NOMO-1 treated with dmso at 0.1 percent for 144 hours (cell line): ENCODE results near the gene HSF4.

ENCODE experiments used
- DNase-seq: peaks from one replicate; lab custom pipeline; 2025; ENCODE audit not compliant: unreplicated experiment; lab: John Stamatoyannopoulos, UW

The HSF4 gene

GRCh38 chr16:67150047-67150832 lies 14.3 kb upstream of the HSF4 start:
- DNase-seq = no peak

GRCh38 chr16:67150833-67151396 lies 13.6 kb upstream of the HSF4 start, which contains the start of gene B3GNT9:
Gene B3GNT9 (minus strand): TSS chr16:67150998. CDS start chr16:67150485, 513 bp downstream.
- no peak for DNase-seq

GRCh38 chr16:67151431-67152097 lies 13.0 kb upstream of the HSF4 start:
- no peak for DNase-seq

- DNase-seq = no peak
Measured at GRCh38 chr16:67154578-67155294, 9.8 kb upstream of the HSF4 start.

GRCh38 chr16:67155295-67156142 lies 9.0 kb upstream of the HSF4 start:
- peak; percentile 52 for DNase-seq

DNA sequence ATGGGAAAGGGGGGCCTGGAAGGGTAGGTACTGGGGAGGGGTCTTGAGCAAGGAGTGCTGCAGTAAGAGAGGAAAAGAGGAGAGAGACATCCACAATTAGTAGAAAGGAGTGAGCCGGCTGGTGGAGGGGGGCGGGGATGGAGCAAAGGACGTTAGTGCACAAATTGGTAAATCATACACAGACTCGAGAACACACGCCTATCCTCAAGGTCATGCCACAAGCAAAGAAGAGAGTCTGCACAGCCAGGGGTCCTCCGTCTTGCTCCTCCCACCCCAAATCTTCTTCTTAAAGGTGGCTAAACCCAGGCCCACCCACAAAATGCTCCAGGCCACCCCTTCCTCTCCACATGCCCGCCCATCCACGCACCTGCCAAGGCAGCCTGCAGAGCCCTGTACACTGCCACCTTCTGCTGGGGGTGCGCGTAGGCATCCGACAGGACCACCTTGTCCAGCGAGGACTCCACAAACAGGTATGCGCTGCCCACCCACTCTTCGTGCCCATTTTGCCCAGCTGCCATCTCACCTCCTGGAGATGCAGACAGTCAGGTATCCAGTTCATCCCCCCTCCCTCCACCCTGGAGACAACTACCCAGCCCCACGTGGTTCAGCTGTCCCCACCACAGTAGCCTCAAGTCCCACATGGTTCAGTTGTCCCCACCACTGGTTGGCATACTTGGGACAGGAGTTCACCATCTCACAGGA lies 8.3 kb upstream of the HSF4 start:
- no peak for DNase-seq

DNA sequence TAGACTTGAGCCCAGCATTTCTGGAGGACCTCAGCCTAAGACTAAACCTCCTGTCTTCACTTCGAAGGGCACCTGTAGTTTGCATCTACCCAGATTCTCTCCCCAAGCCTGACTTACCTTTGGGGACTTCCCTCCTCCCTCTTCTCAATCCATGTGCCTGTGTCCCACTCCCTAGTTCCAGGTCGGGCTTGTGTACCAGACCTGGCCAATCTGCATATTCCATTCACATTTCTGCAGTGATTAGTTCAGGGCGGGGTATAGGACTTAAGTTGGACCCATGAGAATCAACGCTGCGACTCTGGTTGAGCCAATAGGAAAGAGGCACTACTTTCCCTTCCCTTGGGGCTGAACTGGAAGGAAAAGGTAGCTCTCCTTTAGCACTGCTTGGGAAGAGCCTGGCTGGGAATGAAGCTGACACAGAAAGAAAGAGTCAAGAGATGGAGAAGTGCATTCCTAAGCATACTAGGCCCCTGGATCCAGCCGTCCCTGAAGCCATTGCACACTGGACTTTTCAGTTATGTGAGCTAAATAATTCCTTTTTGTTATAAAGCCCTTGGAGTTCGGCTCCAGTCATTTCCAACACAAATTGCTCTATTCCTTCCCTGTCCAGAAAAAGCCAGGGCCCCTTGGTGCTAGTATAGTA lies 7.3 kb upstream of the HSF4 start:
- DNase-seq = no peak

DNA sequence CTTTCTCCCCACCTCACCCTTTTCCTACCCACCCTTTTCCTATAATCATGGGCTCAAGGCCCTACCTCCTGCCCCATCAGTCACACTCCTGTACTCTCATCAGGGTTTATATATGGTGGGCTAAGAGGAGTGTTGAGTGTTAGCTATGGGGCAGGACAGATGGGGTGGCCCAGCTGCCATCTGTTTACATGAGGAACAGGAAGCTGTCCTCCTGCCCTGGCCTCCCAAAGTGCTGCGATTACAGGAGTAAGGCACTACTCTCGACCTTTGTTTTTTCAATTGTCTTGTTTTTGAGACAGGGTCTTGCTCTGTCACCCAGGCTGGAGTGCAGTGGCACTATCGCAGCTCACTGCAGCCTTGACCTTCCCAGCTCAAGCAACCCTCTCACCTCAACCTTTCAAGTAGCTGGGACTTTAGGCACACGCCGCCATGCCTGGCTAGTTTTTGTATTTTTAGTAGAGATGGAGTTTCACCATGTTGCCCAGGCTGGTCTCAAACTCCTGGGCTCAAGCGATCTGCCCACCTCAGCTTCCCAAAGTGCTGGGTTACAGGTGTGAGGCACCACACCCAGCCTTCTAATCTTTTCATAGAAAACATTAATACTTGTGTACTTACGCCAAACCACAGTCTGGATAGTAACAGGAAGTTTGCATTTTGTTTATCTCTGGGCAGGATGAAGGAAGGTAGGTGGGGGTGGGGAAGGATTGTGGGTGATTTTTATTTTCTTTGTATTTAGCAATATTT lies 6.5 kb upstream of the HSF4 start:
- DNase-seq = no peak

DNA sequence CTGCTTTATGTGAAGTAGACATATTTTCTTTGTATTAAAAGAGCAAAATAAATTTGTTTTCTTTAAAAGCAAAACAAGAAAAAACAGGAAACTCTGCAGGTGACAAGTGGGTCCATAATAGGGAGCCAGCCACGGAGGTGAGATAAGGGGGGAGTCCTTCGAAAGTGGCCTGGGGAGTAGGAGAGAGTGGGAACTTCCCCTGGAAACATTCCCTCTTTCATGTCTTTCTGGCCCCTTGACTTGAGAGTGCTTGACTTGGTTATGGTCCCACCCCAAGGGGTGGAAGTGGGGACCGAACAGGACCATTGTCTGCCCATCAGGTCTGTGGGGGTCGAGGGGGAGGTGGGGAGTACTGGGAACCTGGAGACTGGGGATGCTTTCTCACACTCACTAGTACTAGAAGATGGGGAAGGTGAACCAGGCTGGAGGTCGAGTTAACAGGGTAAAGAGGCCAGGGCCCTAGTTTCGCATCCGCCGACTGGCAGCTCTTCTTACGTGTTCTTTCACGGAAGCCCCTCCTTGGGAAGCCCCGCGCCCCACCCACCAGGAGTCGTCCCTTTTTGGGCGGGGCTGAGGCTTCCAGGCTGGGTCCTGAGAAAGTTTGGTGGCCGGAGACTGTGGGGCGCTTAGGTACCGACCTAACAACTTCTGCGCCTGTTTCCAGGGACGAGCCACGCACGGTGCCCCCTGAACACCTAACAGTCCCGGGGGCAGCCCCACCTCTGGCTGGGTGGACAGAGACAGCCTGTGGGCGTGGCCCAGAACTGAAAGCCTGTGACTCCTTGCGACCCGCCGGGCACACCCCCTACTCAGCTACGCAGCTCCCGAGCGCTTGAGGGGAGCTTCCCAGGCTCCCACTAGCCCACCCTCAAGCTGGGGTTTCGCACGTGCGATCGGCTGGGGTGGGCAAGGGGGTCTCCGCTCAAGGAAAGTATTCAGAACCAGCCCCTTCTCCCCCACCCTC lies 5.6 kb upstream of the HSF4 start:
- peak; percentile 50 for DNase-seq

GRCh38 chr16:67161595-67162058 lies 2.9 kb upstream of the HSF4 start:
- DNase-seq = no peak

DNA sequence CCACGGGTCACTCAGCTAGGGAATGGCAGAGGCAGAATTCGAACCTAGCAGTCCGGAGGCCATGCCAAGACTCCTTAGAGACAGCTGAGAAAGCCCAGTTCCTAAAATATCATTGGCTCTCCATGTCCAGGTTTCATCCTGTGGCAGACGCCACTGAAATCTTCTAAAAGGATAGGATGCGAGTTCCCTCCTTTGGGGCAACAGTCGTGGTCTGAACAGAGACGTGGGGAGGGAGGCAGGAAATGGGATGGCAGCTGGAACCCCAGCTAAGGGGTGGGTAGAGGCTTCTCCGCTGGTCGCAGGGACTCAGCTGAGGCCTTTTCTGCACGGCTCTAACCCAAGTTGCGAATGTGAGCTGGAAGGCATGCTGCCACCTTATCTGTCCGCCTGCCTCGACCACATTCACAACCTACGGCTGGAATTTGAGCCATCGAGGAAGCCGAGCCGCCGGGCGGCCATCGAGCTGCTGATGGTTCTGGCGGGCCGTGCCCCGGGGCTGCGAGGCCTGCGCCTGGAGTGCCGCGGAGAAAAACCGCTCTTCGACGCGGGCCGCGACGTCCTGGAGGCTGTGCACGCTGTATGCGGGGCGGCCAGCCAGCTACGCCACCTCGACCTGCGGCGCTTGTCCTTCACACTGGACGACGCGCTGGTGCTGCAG lies 1.9 kb upstream of the HSF4 start:
- no peak for DNase-seq

DNA sequence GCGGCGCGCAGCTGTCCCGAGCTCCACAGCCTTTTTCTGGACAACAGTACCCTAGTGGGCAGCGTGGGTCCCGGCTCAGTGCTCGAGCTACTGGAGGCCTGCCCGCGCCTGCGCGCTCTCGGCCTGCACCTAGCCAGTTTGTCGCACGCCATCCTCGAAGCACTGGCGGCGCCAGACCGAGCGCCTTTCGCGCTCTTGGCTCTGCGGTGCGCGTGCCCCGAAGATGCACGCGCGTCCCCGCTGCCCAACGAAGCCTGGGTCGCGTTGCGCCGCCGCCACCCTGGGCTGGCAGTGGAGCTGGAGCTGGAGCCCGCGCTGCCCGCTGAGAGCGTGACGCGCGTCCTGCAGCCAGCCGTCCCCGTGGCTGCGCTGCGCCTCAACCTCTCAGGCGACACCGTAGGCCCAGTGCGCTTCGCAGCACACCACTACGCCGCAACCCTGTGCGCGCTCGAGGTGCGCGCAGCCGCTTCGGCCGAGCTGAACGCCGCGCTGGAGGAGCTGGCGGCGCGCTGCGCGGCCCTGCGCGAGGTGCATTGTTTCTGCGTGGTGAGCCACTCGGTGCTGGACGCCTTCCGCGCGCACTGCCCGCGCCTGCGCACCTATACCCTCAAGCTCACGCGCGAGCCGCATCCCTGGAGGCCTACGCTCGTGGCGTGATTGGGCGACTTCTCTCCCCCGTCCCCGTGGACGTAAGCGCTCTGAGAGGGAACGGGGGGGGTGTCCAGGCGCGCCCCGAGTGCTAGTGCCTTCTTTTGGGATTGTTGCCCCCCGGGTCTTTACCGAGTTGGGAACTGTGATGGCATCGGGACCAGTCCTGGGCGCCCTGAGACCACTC lies 1.2 kb upstream of the HSF4 start:
- DNase-seq = no peak

- DNase-seq = no peak
Measured at GRCh38 chr16:67163999-67164558, 466 bp upstream of the HSF4 start.

DNA sequence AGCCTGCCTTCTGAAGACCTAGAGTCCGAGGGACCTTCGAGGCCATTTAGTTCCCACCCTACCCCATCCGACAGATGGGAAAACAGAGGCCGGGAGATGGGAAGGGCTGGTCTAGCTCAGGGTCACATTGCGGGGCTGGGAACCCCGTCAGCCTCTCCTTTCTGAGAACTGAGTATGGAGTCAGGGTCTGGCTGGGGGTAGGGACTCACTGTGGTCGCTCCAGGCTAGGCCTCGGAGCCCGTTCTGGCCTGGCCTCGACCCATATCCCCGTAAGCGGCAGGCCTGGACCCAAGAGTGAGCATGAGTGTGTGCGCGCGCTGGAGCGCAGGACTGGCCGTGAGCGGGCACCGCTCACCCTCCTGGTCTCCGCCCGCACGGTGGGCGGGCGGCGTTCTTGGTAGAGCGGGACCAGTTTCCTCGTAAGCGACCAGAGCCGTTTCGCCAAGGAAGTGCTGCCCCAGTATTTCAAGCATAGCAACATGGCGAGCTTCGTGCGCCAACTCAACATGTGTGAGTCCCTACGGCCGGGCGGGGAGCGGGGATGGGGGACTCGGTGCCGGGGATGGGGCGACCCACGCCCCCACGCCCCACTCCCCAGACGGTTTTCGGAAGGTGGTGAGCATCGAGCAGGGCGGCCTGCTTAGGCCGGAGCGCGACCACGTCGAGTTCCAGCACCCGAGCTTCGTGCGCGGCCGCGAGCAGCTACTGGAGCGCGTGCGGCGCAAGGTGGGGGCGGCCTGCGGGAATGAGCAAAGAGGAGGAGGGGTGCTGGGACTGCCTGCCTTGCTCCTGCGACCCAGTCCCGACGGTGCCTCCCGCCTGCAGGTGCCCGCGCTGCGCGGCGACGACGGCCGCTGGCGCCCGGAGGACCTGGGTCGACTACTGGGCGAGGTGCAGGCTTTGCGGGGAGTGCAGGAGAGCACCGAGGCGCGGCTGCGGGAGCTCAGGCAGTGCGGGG lies 855 bp downstream of the HSF4 start:
- no peak for DNase-seq

DNA sequence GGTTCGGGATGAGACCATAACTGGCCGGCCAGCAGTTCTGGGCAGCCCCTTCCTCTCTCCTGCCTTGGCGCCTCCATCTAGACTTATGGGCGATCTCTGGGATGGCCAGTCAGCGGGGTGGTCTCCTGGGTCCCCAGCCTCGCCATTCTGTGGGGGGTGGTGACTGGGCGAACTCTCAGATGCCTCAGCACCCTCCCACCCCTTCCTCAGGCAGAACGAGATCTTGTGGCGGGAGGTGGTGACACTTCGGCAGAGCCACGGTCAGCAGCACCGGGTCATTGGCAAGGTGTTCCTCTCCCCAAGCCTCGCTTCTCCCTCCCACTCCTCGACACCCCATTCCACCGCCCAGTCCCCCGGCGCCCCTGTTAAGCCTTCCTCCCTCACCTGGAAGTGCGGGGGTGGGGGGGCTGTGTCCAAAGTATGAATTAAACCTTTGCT lies 1.6 kb downstream of the HSF4 start:
- no peak for DNase-seq
